ENCODE measurements around the gene TCP11L2.

DNA sequence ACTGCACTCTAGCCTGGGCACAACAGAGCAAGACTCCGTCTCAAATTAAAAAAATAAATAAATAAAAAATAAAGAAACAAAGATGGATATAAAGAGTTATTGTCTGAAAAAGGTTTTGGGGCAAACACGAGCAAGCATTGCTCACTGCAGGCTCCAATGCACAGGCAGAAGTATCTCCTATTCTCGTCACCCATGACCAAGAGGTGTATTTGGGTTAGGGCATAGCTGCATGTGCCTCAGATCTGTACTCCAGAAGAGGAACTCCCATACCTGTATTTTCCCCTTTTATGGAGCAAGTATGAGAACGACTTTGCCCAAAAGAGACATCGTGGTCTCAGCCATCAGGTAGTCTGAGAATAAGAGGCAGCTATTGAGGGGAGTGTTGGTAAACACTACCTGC lies 10.2 kb upstream of the TCP11L2 start:
- TF ChIP-seq EZH2 (IDR thresholded peaks at IDR 0.05) = no peak
- TF ChIP-seq, protein P1, sequence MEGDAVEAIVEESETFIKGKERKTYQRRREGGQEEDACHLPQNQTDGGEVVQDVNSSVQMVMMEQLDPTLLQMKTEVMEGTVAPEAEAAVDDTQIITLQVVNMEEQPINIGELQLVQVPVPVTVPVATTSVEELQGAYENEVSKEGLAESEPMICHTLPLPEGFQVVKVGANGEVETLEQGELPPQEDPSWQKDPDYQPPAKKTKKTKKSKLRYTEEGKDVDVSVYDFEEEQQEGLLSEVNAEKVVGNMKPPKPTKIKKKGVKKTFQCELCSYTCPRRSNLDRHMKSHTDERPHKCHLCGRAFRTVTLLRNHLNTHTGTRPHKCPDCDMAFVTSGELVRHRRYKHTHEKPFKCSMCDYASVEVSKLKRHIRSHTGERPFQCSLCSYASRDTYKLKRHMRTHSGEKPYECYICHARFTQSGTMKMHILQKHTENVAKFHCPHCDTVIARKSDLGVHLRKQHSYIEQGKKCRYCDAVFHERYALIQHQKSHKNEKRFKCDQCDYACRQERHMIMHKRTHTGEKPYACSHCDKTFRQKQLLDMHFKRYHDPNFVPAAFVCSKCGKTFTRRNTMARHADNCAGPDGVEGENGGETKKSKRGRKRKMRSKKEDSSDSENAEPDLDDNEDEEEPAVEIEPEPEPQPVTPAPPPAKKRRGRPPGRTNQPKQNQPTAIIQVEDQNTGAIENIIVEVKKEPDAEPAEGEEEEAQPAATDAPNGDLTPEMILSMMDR (IDR thresholded peaks at IDR 0.05) = no peak
- no peak for TF ChIP-seq EZH2phosphoT487 (IDR thresholded peaks at IDR 0.05)

All from neural progenitor cell (in vitro differentiated cells).